Activated CD8-positive, alpha-beta memory T cell treated with anti-CD3 and anti-CD28 coated beads, Interleukin-2, amount 50 U/mL, for 48 hours (primary cell): Measurements from ENCODE around the gene ABL2.
"Not testable (repeated sequence)": the region's sequence is repeated elsewhere in the genome, so short reads cannot be mapped to it uniquely, and the experiment has no call there.

Experiments
- DNase-seq: peaks from one replicate; pipeline ENCODE4 v3.0.0-alpha.2; 2020

The ABL2 gene

GRCh38 chr1:179167955-179168354, 61.5 kb downstream of the ABL2 start:
- no peak for DNase-seq

DNA sequence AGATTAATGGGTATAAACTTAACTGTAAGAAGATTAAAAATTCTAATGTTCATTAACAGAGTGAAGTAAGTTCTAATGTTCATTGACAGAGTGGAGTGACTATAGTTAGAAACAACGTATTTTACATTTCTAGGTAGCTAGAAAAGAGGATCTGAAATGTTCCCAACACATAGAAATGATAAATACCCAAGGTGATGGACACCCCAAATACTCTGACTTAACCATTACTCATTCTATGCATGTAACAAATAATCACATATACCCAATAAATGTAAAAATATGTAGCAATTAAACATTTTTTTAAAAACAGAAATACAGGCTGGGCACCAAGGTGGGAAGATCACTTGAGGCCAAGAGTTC, 62.1 kb downstream of the ABL2 start:
- no peak for DNase-seq

DNA sequence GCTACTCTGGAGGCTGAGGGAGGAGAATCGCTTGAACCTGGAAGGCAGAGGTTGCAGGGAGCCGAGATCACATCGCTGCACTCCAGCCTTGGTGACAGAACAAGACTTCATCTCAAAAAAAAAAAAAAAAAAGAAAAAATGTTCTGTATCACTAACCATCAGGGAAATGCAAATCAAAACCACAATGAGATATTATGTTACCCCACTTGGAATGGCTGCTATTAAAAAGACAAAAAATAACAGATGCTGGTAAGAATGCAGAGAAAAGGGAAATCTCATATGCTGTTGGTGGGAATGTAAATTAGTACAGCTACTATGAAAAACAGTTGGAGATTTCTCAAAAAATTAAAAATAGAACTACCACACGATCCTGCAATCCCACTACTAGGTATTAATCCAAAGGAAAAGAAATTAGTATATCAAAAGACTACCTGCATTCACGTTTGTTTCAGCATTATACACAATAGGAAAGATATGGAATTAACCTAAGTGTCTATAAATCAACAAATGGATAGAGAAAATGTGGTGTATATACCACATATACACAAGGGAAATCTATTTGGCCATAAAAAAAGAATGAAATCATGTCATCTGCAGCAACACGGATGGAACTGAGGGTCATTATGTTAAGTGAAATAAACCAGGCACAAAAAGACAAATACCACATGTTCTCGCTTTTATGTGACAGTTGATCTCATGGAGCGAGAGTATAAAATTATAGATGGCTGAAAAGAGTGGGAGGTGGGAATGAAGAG, 62.6 kb downstream of the ABL2 start:
- no peak for DNase-seq

- DNase-seq = no peak
Observed at GRCh38 chr1:179164494-179164893, 65.0 kb downstream of the ABL2 start.

GRCh38 chr1:179156708-179157107, 72.8 kb downstream of the ABL2 start:
- no peak for DNase-seq

- DNase-seq = no peak
Observed at GRCh38 chr1:179156026-179156425, 73.5 kb downstream of the ABL2 start.

GRCh38 chr1:179155615-179156014, 73.9 kb downstream of the ABL2 start:
- no peak for DNase-seq

- no peak for DNase-seq
Observed at GRCh38 chr1:179154437-179154836, 75.0 kb downstream of the ABL2 start.

DNA sequence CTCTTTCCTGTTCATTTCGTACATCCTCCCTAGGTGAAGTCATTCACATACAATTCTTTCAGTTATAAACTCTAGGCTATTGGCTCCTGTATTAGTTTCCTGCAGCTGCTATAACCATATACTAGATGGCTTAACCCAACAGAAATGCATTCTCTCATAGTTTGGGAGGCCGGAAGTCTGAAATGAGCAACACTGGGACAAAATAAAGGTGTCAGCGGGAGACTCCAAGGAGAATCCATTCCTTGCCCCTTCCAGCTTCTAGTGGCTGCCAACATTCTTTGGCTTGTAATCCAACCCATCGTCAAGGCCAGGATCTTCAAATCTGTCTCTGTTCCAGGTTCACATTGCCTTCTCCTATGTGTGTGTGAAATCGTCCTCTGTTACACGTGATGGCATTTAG, 76.3 kb downstream of the ABL2 start:
- DNase-seq = no peak

DNA sequence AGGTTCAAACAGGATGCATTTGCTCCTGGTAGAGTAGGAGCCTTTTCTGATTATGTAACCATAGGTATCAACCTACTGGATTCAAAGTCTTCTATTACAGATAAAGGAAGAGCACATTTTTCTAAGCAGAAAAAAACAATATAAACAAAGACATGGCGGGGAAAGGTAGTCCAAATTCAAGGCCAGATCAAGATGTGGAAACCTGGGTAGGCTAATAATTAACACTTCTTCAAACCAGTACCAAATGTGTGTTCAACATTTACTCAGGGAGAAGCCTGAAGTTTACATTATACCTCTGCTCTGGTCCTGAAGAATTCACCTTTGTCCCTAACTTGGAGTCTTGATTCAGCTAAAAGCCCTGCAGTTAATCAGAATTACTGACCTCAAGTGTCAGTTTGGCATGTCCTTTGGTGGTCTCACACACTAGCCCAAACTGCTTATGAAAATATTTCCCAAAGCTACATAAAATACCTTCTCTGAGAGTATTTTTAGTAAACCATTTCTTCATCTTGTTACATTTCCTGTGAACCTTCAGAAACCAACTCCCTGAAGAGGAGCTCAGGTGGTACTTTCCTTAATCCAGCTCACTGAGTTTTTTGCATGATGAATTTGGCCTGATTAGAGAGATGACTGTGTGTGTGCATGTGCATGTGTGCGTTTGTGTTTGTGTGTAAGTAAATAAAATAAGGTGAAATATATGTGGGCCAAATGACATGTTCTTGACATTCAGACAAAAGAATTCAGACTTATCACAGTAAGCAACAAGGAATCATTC, 77.4 kb downstream of the ABL2 start:
- DNase-seq = no peak

DNA sequence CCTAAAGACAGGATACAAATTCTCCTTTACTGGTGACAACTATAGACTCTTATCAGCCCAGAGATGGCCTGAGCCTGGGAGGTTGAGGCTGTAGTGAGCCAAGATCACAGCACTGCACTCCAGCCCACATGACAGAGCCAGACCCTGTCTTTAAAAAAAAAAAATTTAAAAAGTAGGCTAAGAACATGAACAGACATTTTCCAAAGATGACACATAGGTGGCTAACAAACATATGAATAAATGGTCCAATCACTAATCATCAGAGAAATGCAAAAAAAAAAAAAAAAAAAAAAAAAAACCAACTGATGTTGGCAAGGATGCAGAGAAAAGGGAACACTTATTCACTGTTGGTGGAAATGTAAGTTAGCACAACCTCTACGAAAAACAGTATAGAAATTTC, 82.6 kb downstream of the ABL2 start:
- DNase-seq = no peak

GRCh38 chr1:179146476-179146875, 83.0 kb downstream of the ABL2 start:
- DNase-seq = no peak

DNA sequence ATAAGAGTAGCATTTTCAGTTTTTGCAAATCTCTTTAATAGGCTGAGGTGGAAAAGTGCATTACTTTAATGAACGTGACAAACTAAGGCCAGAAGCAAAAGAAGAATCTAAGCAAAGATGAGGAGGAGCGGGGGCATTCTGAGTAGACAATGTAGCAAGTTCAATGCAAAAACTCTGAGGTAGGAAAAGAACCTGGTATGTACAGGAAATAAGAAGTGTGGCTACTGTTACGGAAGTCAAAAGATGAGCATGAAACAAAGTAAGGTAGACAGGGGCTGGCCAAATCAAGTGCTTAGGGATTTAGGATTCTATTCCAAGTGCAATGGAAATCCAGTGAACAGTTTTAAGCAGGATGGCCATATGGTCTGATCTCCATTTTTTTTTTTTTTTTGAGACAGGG, 84.0 kb downstream of the ABL2 start:
- no peak for DNase-seq

DNA sequence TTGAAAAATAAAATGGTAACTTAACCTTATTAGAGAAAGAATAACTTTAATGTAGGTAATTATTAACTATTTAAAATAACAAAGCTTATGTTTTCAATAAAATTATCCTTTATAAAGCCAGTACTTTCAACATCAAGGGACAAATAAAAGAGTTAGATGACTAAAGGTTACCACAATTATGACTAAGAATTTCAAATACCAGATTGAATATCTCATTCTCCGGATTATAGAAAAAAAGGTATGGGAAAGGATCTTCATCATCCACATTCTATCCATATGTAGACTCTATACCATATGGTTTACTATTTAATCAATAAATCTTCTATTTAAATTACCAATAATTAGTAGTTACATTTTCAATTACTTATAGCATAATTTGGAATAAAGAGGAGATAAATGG, 84.9 kb downstream of the ABL2 start:
- DNase-seq = no peak

DNA sequence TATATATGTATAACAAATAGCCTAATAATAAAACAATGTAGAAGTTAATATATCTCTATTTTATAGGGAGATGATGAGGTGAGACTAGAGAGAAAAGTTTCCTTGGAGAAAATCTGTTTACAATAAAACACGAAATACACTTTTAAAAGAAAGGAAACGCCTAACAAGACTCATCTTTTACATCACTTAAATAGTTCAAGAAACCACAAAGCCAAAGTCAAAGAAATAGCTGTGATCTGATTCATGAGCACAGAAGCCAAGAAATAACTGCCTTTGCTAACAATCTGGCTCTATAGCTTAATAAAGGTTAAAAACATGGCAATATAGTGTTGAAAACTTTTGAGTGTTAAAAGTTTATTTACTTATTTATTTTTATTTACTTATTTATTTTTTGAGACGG, 86.2 kb downstream of the ABL2 start:
- no peak for DNase-seq

DNA sequence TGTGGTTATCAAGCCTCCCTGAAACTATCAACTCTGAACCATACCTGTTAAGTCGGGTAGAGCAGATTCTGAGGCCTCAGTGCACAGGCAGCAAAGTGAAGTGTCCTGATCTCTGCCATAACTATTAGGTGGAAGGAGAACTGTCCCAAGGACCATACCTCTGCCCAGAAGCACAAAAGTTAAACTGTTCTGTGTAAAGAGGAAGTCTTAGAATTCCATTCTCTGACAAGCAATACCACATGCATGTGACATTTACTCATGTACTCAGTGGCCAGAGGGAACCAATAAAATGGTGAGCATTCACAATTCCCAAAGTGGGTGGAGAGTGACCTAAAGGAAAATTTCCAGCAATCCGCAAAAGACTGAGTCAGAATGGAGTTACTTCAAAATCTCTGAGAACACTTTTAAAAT, 86.6 kb downstream of the ABL2 start:
- no peak for DNase-seq

GRCh38 chr1:179141592-179142251, 87.8 kb downstream of the ABL2 start:
- DNase-seq = no peak

GRCh38 chr1:179138755-179139154, 90.7 kb downstream of the ABL2 start:
- DNase-seq = not testable (repeated sequence)

- no peak for DNase-seq
Observed at GRCh38 chr1:179137617-179138255, 91.7 kb downstream of the ABL2 start.

GRCh38 chr1:179135707-179136106, 93.8 kb downstream of the ABL2 start:
- DNase-seq = not testable (repeated sequence)

DNA sequence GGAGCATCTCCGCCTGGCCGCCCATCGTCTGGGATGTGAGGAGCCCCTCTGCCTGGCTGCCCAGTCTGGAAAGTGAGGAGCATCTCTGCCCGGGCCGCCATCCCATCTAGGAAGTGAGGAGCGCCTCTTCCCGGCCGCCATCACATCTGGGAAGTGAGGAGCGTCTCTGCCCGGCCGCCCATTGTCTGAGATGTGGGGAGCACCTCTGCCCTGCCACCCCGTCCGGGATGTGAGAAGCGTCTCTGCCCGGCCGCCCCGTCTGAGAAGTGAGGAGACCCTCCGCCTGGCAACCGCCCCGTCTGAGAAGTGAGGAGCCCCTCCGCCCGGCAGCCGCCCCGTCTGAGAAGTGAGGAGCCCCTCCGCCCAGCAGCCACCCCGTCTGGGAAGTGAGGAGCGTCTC, 94.3 kb downstream of the ABL2 start:
- not testable (repeated sequence) for DNase-seq

DNA sequence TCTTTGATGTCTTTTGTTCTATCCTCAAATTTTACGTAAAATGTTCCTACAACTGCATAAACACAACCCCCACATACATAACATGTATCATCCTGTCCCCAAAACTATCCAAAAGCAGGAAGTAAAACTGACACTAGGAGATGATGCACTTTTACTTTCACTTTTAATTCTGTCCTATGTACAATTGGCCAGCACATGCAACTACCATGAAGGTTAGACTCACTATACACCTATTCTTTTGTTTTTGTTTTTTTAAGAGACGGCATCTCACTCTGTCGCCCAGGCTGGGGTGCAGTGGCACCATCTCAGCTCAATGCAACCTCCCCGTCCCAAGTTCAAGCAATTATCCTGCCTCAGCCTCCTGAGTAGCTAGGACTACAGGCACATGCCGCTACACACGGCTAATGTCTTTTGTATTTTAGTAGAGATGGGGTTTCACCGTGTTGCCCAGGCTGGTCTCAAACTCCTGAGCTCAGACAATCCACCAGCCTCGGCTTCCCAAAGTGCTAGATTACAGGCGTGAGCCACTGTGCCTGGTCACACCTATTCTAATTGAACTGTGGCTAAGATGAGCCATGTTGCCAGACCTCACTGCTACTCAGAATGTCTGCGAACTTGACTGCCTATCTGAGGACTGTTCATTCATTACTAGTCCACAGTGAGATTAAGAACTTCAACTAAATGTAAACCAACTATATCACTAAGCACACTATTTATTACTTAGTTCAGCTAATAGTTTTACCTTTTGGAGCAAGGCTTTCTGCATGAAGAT, 99.6 kb downstream of the ABL2 start:
- no peak for DNase-seq

GRCh38 chr1:179128520-179128919, 101.0 kb downstream of the ABL2 start:
- no peak for DNase-seq
